HCT116 (cell line): ENCODE results near the gene TPM4. TPM values are rescaled to one million over a fixed set of nuclear protein-coding genes. Genes with fewer than 3 reads are reported as not detected.

ENCODE experiments used
- ATAC-seq: fragments of 200-7000 bp; cut with Tn5 transposase; 2 replicates; pipeline ENCODE4 v1.9.1; 2020; ENCODE audit warnings: mild to moderate bottlenecking, moderate library complexity
- BruUV-seq: library from RNA; stranded (reverse); fragments of 400-500 nt; replicated peaks from 2 replicates; lab custom pipeline; 2021; lab: Mats Ljungman, UMichigan
- CTCF ChIA-PET: fragments of 300-600 bp; sonication (Branson Sonifier 250); formaldehyde crosslinking; loops from one replicate; lab custom pipeline; 2021; ENCODE audit warnings: antibody characterized with exemption; lab: Charles Lee
- POLR2A ChIA-PET: fragments of 300-600, 350-600 bp; sonication (Branson Sonifier 250); formaldehyde crosslinking; loops from one replicate; lab custom pipeline; 2021; ENCODE audit warnings: antibody characterized with exemption; lab: Charles Lee
- RAD21 ChIA-PET, 2 experiments: fragments of 300-600 bp; sonication (Branson Sonifier 250); formaldehyde crosslinking; loops; one replicate each; lab custom pipeline; 2023; ENCODE audit warnings: low total read pairs in 2 of 2; ENCODE audit not compliant: uncharacterized antibody in 2 of 2, unreplicated experiment in 2 of 2, low non-redundant PET in 1 of 2; lab: Charles Lee
- DNase-seq: peaks from one replicate; pipeline ENCODE4 v3.0.0-alpha.2; 2010; ENCODE audit warnings: low read depth, low spot score
- H2AFZ ChIP-seq: fragments of 200-600 bp; shearing (Covaris generic), sonication (generic); 2 replicates; pipeline ENCODE4 v1.6.1; 2017; ENCODE audit warnings: low read depth, mixed run types, mixed read lengths, antibody characterized with exemption, low read length; ENCODE audit not compliant: poor library complexity, severe bottlenecking
- H3K27ac ChIP-seq: 2 replicates; pipeline ENCODE4 v1.5.1; 2012; ENCODE audit warnings: low read depth, low read length
- H3K27me3 ChIP-seq: fragments of 200-600 bp; sonication (generic); 2 replicates; pipeline ENCODE4 v1.6.1; 2016; ENCODE audit warnings: mixed run types, low read length, mixed read lengths; ENCODE audit not compliant: insufficient read depth
- H3K36me3 ChIP-seq, 2 experiments: fragments of 200-500 bp in 1 of 2; fragments of 200-600 bp in 1 of 2; sonication (Bioruptor generic) in 1 of 2; sonication (generic) in 1 of 2; 2 replicates each; pipeline versions ENCODE4 v1.5.1 to v1.6.1; 2014 to 2016; ENCODE audit warnings: low read length in 2 of 2, inconsistent platforms in 1 of 2, mixed read lengths in 1 of 2, mixed run types in 1 of 2; ENCODE audit not compliant: insufficient read depth in 2 of 2, control insufficient read depth in 1 of 2
- H3K4me1 ChIP-seq, 2 experiments: fragments of 200-600 bp in 1 of 2; sonication (generic) in 1 of 2; 2 replicates each; pipeline versions ENCODE4 v1.5.1 to v1.6.1; 2012 to 2017; ENCODE audit warnings: low read length in 2 of 2, inconsistent platforms in 1 of 2, mild to moderate bottlenecking in 1 of 2, mixed read lengths in 1 of 2, mixed run types in 1 of 2, moderate library complexity in 1 of 2; ENCODE audit not compliant: insufficient read depth in 2 of 2, control insufficient read depth in 1 of 2
- H3K4me2 ChIP-seq: fragments of 200-600 bp; sonication (generic); 2 replicates; pipeline ENCODE4 v1.6.1; 2017; ENCODE audit warnings: mixed run types, low read length, mixed read lengths
- H3K4me3 ChIP-seq, 2 experiments: fragments of 200-600 bp in 1 of 2; sonication (generic) in 1 of 2; replicated peaks in 1 of 2; 2 replicates each; pipeline ENCODE4 v1.5.1; 2011 to 2016; ENCODE audit warnings: low read length in 2 of 2, control low read depth in 1 of 2, low read depth in 1 of 2, mild to moderate bottlenecking in 1 of 2, mixed read lengths in 1 of 2, mixed run types in 1 of 2
- H3K79me2 ChIP-seq: fragments of 200-600 bp; sonication (generic); 2 replicates; pipeline ENCODE4 v1.6.1; 2017; ENCODE audit warnings: mild to moderate bottlenecking, mixed run types, low read length, moderate library complexity, mixed read lengths; ENCODE audit not compliant: insufficient read depth
- H3K9ac ChIP-seq: fragments of 200-600 bp; sonication (generic); 2 replicates; pipeline ENCODE4 v1.6.1; 2016; ENCODE audit warnings: low read length, mixed read lengths
- H3K9me2 ChIP-seq: fragments of 200-600 bp; sonication (generic), shearing (Covaris generic); 2 replicates; pipeline ENCODE4 v1.6.1; 2017; ENCODE audit warnings: mixed run types, mild to moderate bottlenecking, moderate library complexity; ENCODE audit not compliant: insufficient read depth
- H3K9me3 ChIP-seq, 2 experiments: fragments of 200-500 bp in 1 of 2; fragments of 200-600 bp in 1 of 2; sonication (Bioruptor generic) in 1 of 2; sonication (generic) in 1 of 2; 2 replicates each; pipeline ENCODE4 v1.6.1; 2014 to 2017; ENCODE audit warnings: low read length in 2 of 2, mixed read lengths in 2 of 2, inconsistent platforms in 1 of 2, low read depth in 1 of 2, mild to moderate bottlenecking in 1 of 2, mixed run types in 1 of 2, moderate library complexity in 1 of 2; ENCODE audit not compliant: control insufficient read depth in 1 of 2, insufficient read depth in 1 of 2
- H4K20me1 ChIP-seq: fragments of 200-600 bp; sonication (generic), shearing (Covaris generic); 2 replicates; pipeline ENCODE4 v1.6.1; 2017; ENCODE audit warnings: mixed run types, mild to moderate bottlenecking, moderate library complexity; ENCODE audit not compliant: insufficient read depth
- CBX3 ChIP-seq: IDR thresholded peaks from 2 replicates; pipeline ENCODE4 v1.6.1; 2012; ENCODE audit warnings: low read depth
- EGR1 ChIP-seq: IDR thresholded peaks from 2 replicates; pipeline ENCODE4 v1.6.1; 2012; ENCODE audit warnings: low read depth
- ELF1 ChIP-seq: IDR thresholded peaks from 2 replicates; pipeline ENCODE4 v1.6.1; 2012; ENCODE audit warnings: low read depth, borderline replicate concordance
- EZH2phosphoT487 ChIP-seq: fragments of 200-600 bp; IDR thresholded peaks from 2 replicates; pipeline ENCODE4 v1.6.1; 2018; ENCODE audit warnings: antibody characterized with exemption, borderline replicate concordance
- FOSL1 ChIP-seq: IDR thresholded peaks from 2 replicates; pipeline ENCODE4 v1.6.1; 2012; ENCODE audit warnings: low read depth
- POLR2A ChIP-seq: IDR thresholded peaks from 2 replicates; pipeline ENCODE4 v1.7.0; 2011; ENCODE audit warnings: borderline replicate concordance; ENCODE audit not compliant: insufficient read depth, insufficient read length; ENCODE audit errors: extremely low read depth
- RAD21 ChIP-seq: IDR thresholded peaks from 2 replicates; pipeline ENCODE4 v1.6.1; 2012; ENCODE audit warnings: low read depth, mild to moderate bottlenecking
- SP1 ChIP-seq: IDR thresholded peaks from 2 replicates; pipeline ENCODE4 v1.6.1; 2012; ENCODE audit warnings: low read depth
- SRF ChIP-seq: IDR thresholded peaks from 2 replicates; pipeline ENCODE4 v1.6.1; 2012; ENCODE audit warnings: low read depth
- YY1 ChIP-seq: IDR thresholded peaks from 2 replicates; pipeline ENCODE4 v1.6.1; 2011; ENCODE audit warnings: low read length, low read depth, moderate library complexity, mild to moderate bottlenecking; ENCODE audit not compliant: insufficient replicate concordance; ENCODE audit errors: extremely low read depth
- ZNF274 ChIP-seq: fragments of 200-500 bp; sonication (Bioruptor generic); IDR thresholded peaks from 2 replicates; pipeline ENCODE4 v1.6.1; 2014; ENCODE audit warnings: mild to moderate bottlenecking, low read depth, low read length, inconsistent platforms
- intact Hi-C: fragments of 100-400 bp; cut with micrococcal nuclease; formaldehyde crosslinking; loops from 2 replicates; pipeline ENCODE4 v1.10.0; 2022
- total RNA-seq: library from RNA; stranded (reverse); gene quantifications from one replicate; pipeline ENCODE4 v1.2.1, GENCODE V29; 2021; ENCODE audit not compliant: unreplicated experiment
- TF ChIP-seq, protein P1 (sequence below), 3 experiments: fragments of 200-600 bp in 1 of 3; sonication (generic) in 1 of 3; IDR thresholded peaks in 2 of 3; conservative IDR thresholded peaks in 1 of 3; 2 replicates each; pipeline ENCODE4 v1.5.1; 2012 to 2017; ENCODE audit warnings: low read depth in 2 of 3, low read length in 2 of 3, antibody characterized with exemption in 1 of 3, borderline replicate concordance in 1 of 3, control low read depth in 1 of 3, mild to moderate bottlenecking in 1 of 3, mixed read lengths in 1 of 3, mixed run types in 1 of 3, moderate library complexity in 1 of 3; ENCODE audit not compliant: insufficient read depth in 1 of 3
- TF ChIP-seq, protein P2 (sequence below): IDR thresholded peaks from 2 replicates; pipeline ENCODE4 v1.6.1; 2012; ENCODE audit warnings: low read depth

The TPM4 gene
- total RNA-seq, 1 experiment from 2014 or later: 275 TPM

DNA sequence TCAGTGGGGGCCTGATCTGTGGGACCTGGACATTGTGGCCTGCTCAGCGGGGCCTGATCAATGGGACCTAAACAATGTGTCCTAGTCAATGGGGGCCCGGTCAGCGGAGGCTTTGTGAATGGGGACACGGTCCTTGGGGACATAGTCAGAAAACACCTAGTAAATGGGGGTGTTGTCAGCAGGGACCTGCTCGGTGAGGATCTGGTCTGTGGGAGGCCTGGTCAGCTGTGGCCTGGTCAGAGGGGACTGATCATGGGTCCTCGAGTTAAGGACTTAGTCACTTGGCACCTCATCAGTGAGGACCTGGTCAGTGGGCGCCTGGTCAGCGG lies 44.5 kb upstream of the TPM4 start (continued):
- TF ChIP-seq, protein P1, sequence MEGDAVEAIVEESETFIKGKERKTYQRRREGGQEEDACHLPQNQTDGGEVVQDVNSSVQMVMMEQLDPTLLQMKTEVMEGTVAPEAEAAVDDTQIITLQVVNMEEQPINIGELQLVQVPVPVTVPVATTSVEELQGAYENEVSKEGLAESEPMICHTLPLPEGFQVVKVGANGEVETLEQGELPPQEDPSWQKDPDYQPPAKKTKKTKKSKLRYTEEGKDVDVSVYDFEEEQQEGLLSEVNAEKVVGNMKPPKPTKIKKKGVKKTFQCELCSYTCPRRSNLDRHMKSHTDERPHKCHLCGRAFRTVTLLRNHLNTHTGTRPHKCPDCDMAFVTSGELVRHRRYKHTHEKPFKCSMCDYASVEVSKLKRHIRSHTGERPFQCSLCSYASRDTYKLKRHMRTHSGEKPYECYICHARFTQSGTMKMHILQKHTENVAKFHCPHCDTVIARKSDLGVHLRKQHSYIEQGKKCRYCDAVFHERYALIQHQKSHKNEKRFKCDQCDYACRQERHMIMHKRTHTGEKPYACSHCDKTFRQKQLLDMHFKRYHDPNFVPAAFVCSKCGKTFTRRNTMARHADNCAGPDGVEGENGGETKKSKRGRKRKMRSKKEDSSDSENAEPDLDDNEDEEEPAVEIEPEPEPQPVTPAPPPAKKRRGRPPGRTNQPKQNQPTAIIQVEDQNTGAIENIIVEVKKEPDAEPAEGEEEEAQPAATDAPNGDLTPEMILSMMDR (IDR thresholded peaks at IDR 0.05 in 2 of 3, conservative IDR thresholded peaks at IDR 0.05 in 1 of 3; ENCODE audit: borderline replicate concordance in 1 of 3, insufficient read depth in 1 of 3, low read depth in 2 of 3, low read length in 2 of 3): no peak
- TF ChIP-seq ZNF274: no peak
- TF ChIP-seq FOSL1: no peak
- TF ChIP-seq EZH2phosphoT487: no peak

DNA sequence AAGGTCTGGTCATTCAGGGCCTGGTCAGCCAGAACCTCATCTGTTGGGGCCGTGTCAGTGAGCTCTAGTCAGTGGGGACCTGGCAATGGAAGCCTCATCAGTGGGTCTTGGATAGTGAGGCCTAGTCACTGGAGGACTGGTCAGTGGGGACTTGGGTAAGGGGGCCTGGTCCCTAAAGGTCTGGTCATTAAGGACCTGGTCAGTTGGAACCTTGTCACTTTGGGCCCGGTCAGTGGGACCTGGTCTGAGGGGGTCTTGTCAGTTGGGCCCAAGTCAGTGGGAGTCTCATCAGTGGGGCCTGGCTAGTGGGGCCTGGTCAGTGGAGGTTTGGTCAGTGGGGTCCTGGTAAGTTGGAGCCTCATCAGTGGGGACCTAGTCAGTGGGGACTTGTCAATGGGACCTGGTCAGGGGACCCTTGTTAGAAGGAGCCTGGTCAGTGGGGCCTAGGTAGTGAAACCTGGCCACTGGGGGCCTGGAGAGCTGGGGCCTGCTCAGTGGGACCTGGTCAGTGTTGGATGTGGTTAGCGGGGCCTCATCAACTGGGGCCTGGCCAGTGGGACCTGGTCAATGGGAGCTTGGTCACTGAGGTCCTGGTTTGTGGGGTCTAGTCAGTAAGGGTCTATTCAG lies 43.7 kb upstream of the TPM4 start:
- TF ChIP-seq SRF: no peak
- TF ChIP-seq YY1: no peak
- no peak for TF ChIP-seq POLR2A
- TF ChIP-seq, protein P2, sequence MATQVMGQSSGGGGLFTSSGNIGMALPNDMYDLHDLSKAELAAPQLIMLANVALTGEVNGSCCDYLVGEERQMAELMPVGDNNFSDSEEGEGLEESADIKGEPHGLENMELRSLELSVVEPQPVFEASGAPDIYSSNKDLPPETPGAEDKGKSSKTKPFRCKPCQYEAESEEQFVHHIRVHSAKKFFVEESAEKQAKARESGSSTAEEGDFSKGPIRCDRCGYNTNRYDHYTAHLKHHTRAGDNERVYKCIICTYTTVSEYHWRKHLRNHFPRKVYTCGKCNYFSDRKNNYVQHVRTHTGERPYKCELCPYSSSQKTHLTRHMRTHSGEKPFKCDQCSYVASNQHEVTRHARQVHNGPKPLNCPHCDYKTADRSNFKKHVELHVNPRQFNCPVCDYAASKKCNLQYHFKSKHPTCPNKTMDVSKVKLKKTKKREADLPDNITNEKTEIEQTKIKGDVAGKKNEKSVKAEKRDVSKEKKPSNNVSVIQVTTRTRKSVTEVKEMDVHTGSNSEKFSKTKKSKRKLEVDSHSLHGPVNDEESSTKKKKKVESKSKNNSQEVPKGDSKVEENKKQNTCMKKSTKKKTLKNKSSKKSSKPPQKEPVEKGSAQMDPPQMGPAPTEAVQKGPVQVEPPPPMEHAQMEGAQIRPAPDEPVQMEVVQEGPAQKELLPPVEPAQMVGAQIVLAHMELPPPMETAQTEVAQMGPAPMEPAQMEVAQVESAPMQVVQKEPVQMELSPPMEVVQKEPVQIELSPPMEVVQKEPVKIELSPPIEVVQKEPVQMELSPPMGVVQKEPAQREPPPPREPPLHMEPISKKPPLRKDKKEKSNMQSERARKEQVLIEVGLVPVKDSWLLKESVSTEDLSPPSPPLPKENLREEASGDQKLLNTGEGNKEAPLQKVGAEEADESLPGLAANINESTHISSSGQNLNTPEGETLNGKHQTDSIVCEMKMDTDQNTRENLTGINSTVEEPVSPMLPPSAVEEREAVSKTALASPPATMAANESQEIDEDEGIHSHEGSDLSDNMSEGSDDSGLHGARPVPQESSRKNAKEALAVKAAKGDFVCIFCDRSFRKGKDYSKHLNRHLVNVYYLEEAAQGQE: no peak
- no peak for TF ChIP-seq CBX3
- no peak for TF ChIP-seq RAD21
- TF ChIP-seq ELF1: no peak
- TF ChIP-seq EGR1: no peak
- no peak for TF ChIP-seq SP1
- ChIA-PET POLR2A (no interaction called here), RAD21 (no interaction called here), CTCF (no interaction called here)
- Histone ChIP-seq H3K27ac (no peak overlapping the region), H3K9me3 (no peaks in the 10 kb centered on the region), H3K27me3 (no peaks in the 10 kb centered on the region), H3K9me2 (no peaks in the 10 kb centered on the region), H4K20me1 (no peaks in the 10 kb centered on the region), H3K36me3 (no peaks in the 10 kb centered on the region), H3K4me1 (no peaks in the 10 kb centered on the region), H2AFZ (no peak overlapping the region), H3K9ac (no peak overlapping the region), H3K79me2 (no peaks in the 10 kb centered on the region), H3K4me3 (no peak overlapping the region), H3K4me2 (no peak overlapping the region)
- no peak for ATAC-seq
- DNase-seq: no peak
- intact Hi-C loops: no loop called here
- no TSS peak for BruUV-seq
